HG03108 (cell line): ENCODE data around the gene MUC12.
"Not testable (repeated sequence)": the region's sequence is repeated elsewhere in the genome, so short reads cannot be mapped to it uniquely, and the experiment has no call there.

Experiments
- ATAC-seq: cut with Tn5 transposase; IDR thresholded peaks from one replicate; pipeline ENCODE4 v1.9.1; 2021; ENCODE audit warnings: moderate library complexity; ENCODE audit not compliant: unreplicated experiment

MUC12 gene

GRCh38 chr7:101058355-101058754, 89.0 kb downstream of the MUC12 start:
- ATAC-seq: no peak

GRCh38 chr7:101059620-101059942, 90.2 kb downstream of the MUC12 start:
- no peak for ATAC-seq

- ATAC-seq: no peak
These were observed 91.6 kb downstream of the MUC12 start for GRCh38 chr7:101060992-101061391.

- ATAC-seq: not testable (repeated sequence)
These were observed 94.8 kb downstream of the MUC12 start for GRCh38 chr7:101064176-101064550.

GRCh38 chr7:101065162-101065561, 95.8 kb downstream of the MUC12 start:
- not testable (repeated sequence) for ATAC-seq

GRCh38 chr7:101066141-101066832, 96.9 kb downstream of the MUC12 start:
- ATAC-seq: no peak

- ATAC-seq: no peak
These were observed 97.4 kb downstream of the MUC12 start for GRCh38 chr7:101066833-101067177.

GRCh38 chr7:101068401-101068800, 99.0 kb downstream of the MUC12 start:
- ATAC-seq: no peak
